MV-4-11 (cell line): ENCODE data around the gene MEI4.
"Not testable (repeated sequence)": the region's sequence is repeated elsewhere in the genome, so short reads cannot be mapped to it uniquely, and the experiment has no call there.

Experiments used
- DNase-seq: peaks from one replicate; lab custom pipeline; 2025; lab: John Stamatoyannopoulos, UW

MEI4 gene

GRCh38 chr6:77683515-77683914, 30.7 kb downstream of the MEI4 start:
- DNase-seq: no peak

- DNase-seq: no peak
These were observed 34.1 kb downstream of the MEI4 start for GRCh38 chr6:77686931-77687330.

GRCh38 chr6:77688649-77689048, 35.8 kb downstream of the MEI4 start:
- no peak for DNase-seq

- not testable (repeated sequence) for DNase-seq
These were observed 47.3 kb downstream of the MEI4 start for GRCh38 chr6:77700095-77700494.

- no peak for DNase-seq
These were observed 54.8 kb downstream of the MEI4 start for GRCh38 chr6:77707603-77708002.

GRCh38 chr6:77715588-77715987, 62.7 kb downstream of the MEI4 start:
- no peak for DNase-seq

GRCh38 chr6:77716311-77716710, 63.5 kb downstream of the MEI4 start:
- DNase-seq: no peak

- not testable (repeated sequence) for DNase-seq
These were observed 83.2 kb downstream of the MEI4 start for GRCh38 chr6:77736010-77736409.

GRCh38 chr6:77740380-77740779, 87.5 kb downstream of the MEI4 start:
- DNase-seq: peak; percentile 19

GRCh38 chr6:77752156-77752555, 99.3 kb downstream of the MEI4 start:
- DNase-seq: not testable (repeated sequence)

GRCh38 chr6:77762386-77762785, 109.5 kb downstream of the MEI4 start:
- DNase-seq: no peak

GRCh38 chr6:77763124-77763523, 110.3 kb downstream of the MEI4 start:
- DNase-seq: no peak

GRCh38 chr6:77764364-77764763, 111.5 kb downstream of the MEI4 start:
- DNase-seq: no peak

- no peak for DNase-seq
These were observed 120.5 kb downstream of the MEI4 start for GRCh38 chr6:77773157-77773822.

GRCh38 chr6:77774457-77774856, 121.6 kb downstream of the MEI4 start:
- no peak for DNase-seq

GRCh38 chr6:77776441-77776840, 123.6 kb downstream of the MEI4 start:
- DNase-seq: no peak

- DNase-seq: no peak
These were observed 125.7 kb downstream of the MEI4 start for GRCh38 chr6:77778527-77778926.

GRCh38 chr6:77786935-77787629, 134.2 kb downstream of the MEI4 start:
- DNase-seq: no peak

- no peak for DNase-seq
These were observed 144.3 kb downstream of the MEI4 start for GRCh38 chr6:77796824-77797809.

- no peak for DNase-seq
These were observed 159.5 kb downstream of the MEI4 start for GRCh38 chr6:77812304-77812703.

- DNase-seq: no peak
These were observed 160.3 kb downstream of the MEI4 start for GRCh38 chr6:77813090-77813489.

GRCh38 chr6:77814119-77814518, 161.3 kb downstream of the MEI4 start:
- no peak for DNase-seq

- DNase-seq: no peak
These were observed 162.7 kb downstream of the MEI4 start for GRCh38 chr6:77815531-77815930.
